Stromal cell of bone marrow (primary cell): Measurements from ENCODE around the gene SULT1C3.

Experiments used
- DNase-seq: peaks from one replicate; pipeline ENCODE4 v3.0.0-alpha.2; 2012; ENCODE audit warnings: low read depth

Gene SULT1C3

DNA sequence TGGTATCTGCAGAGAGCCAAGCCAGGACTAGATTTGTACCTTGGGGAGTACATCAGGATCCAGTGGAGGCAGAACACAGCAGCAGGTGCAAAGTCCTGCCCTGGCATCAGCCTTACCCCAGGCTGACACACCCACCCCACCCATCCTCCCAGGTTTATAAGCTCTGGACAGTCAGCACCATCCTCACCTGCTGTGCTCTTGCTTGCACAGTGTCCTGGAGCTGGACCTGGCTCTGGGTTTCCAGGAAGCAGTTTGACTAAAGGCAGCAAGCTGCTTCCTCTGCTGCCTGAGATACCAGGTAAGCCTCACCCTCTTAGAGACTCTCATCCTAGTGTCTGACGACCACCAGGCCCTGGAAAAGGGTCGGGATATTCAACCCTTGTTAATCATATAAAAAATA, at the start of gene SULT1C3:
Gene SULT1C3 (plus strand): TSS at position 183 of the 400 bp plus-strand sequence. CDS start 7,227 bp downstream, outside the sequence.
- no peak for DNase-seq

DNA sequence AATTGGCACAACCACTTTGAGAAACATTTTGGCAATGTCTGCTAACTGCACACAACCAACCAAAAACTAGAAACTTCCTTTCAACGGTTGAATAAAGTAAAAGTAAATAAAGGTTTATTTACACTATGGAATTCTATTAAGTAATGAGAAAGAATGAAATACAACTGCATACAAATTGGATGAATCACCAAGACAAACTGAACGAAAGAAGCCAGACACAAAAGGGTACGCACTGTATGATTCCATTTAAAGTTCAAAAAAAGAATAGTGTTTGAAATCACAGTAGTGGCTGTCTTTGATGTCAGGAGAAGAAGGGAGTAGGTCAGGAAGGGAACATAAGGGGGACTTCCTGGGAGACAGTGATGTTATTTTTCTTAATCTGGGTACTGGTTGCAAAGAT, 46.5 kb upstream of the SULT1C3 start:
- DNase-seq, result no peak

DNA sequence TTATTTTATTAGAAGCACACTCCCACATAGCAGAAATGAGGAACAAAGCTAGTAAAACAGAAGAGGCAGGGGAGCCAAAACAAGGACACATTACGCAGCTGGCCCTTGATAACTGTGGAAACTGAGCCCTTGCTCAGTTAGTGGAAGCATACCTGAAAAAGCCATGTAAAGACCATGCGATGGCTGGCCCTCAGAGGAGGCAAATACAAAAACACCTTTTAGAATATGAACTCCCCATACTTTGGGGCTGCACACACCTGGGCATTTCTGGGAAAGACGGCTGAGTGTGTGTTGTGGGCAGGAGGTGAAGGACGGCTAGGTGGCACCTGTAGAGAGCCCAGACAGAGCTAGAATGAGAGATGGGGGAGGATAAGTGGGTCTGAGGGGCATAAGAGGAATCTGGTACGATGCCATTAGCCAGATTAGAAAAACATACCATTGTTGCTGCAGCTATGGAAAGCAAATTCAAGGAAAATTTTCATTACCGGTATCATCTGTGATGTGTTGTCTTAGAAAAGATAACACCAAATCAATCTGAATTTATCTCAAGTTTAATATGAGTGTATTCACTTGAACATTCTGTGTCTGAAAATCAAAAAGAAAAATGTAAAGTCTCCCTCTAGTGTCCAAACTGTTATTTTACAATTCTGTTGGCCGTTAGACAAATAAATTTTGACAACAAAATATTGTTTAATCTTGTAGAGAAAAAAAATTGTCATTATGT, 45.2 kb upstream of the SULT1C3 start:
- no peak for DNase-seq

DNA sequence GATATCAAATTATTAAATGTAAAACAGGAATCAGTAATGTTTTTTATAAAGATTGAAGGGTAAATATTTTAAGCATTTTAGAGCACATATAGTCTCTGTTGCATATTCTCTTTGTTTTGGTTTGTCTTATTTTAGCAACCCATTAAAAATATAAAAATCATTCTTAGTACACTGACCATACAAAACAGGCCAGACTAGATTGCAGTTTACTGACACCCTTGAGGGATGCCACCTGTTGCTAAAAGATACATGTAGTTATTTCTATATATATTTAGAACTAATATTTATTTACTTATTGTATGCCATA, 44.7 kb upstream of the SULT1C3 start:
- no peak for DNase-seq

DNA sequence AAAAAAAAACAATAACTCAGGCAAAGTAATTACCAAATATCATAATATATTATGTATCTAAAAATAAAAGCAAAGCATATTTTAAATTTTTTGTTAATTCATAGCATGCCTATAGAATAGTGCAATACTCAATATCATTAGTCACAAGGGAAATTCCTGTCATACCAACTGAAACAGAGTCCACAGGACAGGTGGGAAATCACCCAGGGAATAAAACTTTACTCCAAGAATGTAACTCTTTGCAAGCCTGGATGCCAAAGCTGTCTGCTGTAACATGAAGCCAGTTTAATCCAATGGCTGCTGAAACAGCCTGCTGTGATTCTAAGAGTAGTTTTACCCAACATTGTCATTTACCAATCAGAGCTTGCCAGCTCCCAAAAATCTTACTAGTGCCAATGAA, 40.0 kb upstream of the SULT1C3 start:
- DNase-seq, result no peak

DNA sequence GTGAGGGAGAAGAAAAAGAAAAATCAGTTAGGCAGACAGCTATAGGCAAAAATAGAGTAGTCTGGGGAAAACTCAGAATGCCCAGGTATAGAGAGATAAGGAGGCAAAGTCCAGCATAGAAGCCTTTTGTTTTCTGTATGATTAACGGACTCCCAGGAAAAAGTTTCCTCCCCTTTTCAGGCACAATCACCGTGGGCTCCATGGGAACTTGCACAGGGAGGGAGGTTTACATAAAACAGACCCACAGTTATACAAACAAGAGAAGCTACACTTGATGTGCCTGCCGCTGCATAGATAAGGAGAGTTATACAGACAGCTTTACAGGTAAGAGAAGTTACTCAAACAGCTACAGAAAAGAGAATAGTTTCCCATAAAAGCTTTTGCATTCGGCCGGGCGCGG, 39.2 kb upstream of the SULT1C3 start:
- DNase-seq, result no peak

DNA sequence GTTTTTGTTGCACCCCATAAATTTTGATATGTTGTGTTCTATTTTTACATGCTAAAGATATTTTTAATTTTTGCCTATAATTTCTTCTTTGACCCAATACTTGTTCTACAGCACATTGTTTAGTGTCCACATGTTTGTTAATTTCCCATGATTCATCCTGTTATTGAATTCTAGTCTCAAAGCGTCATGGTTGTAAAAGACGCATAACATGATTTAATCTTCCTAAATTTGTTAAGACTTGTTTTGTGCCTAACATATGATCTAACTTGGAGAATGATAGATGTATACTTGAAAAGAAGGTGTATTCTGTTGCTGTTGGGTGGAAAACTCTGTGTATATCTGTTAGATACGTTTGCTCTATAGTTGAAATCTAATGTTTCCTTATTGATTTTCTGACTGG, 27.1 kb upstream of the SULT1C3 start:
- DNase-seq, result no peak

DNA sequence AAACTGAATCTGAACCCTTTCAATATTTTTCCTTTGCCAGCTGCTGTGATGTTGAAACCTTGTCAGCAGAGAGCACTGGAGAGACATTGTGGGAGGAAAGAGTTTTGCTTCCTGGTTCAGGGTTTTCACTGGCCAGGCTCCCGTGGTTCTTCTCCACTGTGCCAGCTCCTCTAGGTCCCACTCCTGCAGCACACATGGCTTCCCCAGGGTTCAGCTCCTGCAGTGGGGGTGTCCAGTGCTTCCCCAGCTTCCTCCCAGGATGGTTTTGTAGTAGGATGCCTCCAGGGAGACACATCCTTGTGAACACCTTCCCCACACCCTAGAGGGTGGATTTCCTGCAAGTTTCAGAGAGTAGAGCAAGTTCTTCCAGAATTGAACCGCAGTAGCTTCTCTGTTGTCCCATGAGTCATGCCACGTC, 24.0 kb upstream of the SULT1C3 start:
- DNase-seq, result peak; percentile 59

DNA sequence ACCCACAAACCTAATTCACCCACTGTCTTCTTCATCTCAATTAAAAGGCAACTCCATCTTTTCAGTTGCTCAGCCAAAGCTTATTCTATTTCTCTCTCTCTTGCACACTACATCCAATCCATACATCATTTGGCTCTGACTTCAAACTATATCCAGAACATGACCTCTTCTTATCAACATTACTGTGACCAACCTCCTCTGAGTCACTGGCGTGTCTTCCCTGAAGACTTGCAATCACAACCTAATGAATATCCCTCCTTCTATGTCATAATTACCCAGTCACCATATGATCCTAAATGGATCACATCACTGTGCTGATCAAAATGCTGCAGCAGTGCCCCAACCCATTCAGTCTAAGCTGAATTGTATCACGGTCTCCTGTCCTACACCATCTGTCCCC, 22.6 kb upstream of the SULT1C3 start:
- no peak for DNase-seq

DNA sequence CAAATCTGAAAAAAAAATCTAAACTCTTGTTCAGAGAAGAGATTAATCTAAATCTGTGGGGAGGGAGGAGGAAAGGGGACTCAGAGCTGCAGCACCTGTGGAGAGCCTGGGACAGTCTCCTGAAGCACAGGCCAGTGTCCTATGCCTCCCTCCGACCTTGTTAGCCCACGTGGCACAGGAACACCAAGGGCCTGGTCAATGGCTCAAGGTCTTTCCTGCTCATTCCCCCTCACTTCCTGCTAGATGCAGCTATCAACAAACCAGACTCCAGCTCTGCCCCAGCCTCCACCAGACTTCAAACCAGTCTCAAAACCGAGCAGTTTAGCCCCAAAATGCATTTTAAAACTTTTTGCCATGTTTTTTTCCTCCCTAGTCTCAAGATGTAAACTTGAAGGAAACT, 20.1 kb upstream of the SULT1C3 start:
- no peak for DNase-seq

DNA sequence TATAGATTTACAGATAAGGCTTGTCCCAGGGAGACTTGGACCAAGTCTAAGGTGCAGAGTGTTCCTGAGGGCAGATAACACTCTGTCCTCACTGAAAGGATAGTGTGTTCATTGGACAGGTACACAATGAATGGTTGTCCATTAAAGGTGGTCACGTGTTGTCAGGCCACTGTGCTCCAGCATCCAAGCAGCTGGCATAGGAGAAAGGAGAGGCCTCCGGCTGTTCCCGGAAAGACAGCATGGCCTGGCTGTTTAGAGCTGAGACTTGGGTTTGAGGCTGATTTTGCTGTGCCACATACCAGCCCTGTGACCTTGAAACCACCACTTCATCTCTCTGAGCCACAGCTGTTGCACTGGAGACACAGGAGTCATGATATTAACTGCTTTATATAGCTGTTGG, 19.6 kb upstream of the SULT1C3 start:
- no peak for DNase-seq

DNA sequence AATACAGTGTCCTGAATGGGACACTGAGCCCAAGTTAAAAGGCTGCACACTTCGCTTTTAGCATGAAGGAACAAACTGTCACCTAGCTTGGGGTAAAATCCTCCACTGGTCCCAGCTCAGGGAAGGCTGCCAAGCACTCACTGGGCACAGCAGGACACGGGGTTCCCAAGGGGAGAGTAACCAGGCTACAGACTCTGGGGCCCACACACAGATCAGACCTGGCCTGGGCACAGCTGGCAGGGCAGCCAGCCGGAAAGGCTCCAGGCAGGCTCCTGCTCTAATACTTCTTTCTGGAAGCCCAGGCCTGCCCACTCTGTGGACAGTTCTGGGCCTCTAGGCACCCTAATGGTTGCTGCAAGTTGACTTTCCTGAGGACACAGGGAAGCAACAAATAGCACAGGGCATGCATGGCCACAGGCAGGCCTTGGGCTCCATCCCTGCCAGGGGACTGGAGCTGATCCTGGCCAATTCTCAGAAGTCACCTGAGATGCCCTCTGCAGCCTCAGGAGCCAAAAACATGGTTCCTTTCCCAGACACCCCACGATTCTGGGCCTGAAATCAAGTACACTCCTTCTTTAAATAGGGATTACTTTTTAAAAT, 18.7 kb upstream of the SULT1C3 start:
- no peak for DNase-seq

DNA sequence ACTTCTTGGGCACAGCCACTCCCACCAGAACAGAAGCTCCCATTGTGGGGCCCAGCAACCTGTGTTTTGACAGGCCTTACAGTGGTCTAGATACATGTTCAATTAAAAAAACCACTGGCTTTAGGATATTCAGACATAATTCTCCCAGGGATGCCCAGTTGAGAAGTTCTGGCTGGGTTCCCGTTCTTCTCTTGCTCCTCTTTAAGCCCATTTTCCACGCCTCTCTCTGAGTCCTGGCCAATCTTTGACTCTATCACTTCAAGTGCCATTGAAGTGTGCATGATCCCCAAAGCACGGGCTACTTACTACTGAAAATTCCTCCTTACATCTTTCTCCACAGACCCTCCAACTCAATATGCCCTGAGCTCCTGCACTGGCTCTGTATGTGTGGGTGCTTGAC, 17.5 kb upstream of the SULT1C3 start:
- no peak for DNase-seq

DNA sequence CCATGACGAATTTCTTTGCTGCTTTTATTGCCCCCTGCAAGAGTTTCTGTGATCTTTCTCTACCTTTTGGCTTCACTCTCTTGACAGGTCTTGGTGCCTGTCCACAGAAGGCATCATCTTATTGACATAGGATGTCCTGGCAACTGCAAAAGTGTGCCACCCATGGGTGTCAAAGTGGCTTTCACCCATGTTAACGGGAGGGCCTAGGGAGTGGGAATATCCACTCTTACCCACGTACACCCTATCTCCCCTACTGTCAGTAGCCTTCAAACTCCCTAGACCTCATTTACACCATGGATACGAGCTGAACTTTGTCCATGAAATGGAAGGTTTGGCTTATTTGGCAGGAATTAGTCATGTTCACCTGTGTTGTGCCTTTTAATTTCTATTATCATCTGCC, 16.2 kb upstream of the SULT1C3 start:
- DNase-seq, result no peak

DNA sequence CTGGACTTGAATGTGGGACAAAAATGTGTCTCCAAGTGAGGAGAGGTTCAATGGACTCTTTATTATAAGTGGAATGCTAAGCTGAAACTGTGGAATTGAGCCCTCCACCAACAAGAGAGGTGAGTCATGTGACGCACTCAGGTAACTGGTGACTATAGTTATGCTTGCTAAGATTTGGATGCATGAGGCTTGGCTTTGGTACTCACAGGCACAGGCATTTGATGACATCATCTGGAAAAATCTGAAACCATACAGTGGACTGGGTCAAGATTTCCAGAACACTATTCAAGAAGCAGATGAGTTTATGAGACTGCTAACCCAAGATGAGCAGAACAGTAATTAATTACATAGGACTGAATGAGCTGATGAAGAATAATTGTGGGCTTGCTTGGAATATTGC, 15.7 kb upstream of the SULT1C3 start:
- no peak for DNase-seq

DNA sequence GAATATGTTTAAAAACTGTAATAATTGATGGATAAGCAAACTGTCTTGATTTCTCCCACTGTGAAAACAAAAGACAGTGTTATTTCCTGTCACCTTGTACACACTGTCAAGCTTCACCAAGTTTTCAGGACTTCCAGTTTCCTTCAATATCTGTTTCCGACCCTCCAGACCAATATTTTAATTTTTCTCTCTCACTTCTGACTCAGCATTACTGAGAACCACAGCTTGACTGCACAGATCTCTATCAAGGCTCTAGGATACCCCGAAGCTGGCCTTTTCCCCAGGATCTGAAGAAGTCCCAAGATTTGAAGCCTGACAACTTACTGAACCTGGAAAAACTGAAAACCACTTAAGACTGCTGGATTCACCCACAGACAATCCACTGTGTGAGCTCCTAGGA, 13.2 kb upstream of the SULT1C3 start:
- no peak for DNase-seq

DNA sequence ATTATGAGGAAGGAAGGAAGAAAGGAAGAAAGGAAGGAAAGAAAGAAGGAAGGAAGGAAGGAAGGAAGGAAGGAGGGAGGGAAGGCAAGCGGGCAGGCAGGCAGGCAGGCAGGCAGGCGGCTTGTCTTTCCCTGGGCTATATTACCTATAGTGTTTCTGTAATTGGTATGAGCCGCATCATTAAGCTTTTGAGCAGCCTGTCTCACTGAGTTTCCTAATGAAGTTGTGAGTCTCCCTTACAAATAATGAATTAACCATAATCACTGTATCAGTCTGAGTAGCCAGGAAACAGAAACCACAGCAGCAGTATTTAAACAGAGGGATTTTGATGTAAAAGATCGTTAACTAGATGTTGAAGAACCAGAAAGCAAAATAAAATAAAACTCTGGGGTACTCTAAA, 11.8 kb upstream of the SULT1C3 start:
- no peak for DNase-seq

DNA sequence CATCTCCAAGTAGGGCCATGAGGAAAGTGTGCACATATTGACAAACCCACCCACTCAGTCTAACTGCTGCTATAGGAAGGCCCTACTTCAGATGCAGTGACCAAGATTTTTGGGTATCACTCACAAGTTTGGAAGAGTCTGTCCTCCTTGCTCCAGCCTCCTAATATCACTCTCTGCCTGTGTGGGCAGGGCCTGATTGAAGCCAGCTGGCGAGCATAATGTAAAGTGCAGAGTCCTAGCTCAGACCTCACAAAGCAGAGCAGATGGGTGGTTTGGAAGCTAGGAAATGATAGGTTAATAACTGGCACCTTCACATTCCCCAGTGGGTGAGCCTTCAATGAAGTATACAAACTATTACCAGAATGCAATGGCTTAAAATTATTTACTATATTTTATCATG, 11.2 kb upstream of the SULT1C3 start:
- no peak for DNase-seq

DNA sequence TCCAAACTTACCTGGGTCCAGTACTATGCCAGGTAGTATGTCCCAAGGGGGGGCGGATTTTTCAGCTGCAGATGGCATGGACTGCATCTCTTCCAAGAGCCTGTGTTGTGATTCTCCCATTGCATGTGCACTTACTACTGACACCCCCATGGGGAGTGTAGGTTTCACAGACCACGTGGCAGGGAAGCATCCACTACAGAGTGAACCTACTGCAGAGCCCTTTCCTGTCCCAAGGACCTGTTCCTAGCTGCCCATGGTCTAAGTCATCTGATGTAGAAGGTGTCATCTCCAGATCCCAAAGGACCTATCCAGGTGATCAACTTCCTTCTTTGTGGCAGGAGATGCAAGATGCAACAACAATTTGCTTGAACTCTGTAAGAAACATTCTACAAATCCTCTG, 9.9 kb upstream of the SULT1C3 start:
- no peak for DNase-seq

DNA sequence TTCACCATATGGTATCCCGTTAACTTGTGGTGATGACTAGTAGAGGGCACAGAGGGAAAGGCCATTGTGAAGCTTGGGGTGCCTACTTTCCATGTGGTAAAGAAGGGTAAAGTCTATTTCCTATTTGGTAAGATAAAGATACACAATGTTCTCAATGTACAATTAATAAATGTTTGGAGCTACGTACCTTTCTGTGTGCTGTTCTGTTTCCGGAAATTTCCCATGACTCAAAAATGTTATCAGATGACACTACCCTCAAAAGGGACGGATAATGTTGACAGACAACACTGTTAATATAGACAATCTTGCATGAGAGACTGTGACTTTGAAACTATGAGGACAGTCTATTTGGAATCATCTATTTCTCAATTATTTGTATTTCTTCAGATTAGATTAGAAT, 4.2 kb upstream of the SULT1C3 start:
- no peak for DNase-seq

DNA sequence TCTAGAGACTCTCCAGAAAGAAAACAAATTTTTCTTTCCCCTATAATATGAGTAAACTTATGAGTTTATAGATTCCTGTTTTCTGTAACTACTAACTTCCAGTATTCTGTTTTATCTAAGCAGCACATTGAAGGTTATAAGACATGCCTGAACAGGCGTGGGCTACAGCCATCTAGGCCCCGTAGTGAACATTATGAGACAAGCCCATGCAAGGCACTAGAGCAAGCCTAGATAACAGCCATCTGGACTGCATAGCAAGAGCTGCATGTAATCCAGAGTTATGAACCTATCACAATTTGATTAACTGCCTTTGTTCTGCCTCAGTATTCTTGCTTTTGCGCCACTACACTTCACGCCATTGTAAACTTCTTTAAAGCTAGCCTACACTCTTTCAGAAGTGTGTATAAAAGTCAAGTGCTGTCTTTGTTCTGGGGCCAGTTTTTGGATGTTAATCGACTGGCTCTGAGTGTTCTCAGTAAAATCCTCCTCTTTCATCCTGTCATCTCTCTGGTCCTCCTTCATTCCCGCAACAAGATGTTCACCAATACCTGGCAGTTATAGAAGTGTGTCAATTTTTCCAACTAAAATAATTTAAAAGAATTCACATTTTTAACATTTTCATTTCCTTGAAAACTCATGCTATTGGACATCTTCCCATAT, 3.0 kb upstream of the SULT1C3 start:
- DNase-seq, result no peak

DNA sequence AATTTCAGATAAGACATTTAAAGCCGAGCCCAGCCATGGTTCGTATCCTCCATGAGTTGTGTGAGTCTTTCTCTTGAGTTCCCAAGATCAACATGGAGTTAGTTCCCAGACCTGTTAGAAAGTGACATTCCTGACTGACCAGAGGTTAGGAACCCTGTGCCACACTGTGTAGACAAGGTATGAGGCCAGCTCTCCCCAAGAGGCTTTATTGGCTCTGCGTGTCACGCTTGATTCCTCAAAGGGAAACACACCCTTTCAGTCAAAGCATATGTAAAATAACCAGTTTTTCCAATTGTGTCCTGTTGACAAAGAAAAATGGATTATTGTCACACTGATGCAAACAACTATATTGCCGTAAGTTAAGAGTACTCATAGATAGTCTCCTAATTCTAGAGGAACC, 1.2 kb downstream of the SULT1C3 start:
- DNase-seq, result no peak

DNA sequence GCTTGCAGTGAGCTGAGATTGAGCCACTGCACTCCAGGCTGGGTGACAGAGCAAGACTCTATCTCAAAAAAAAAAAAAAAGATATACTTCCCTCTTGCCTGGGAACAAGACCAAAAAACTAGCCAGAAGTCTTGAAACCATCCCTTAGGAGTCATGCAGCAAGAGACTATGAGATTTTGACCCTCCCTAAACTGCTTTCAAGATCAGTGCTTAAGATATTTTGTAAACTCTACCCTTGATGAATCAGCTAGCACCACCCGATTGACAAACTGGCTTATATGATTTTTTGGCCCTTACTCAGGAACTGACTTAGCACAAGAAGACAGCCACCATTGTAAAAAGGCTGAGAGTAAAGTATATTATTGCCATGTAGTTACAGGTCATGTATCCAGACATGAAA, 3.8 kb downstream of the SULT1C3 start:
- peak; percentile 89 for DNase-seq
